Activated T-cell treated with anti-CD3 and anti-CD28 coated beads for 48 hours (primary cell): ENCODE measurements around the gene HOXC10.

ENCODE experiments used
- DNase-seq: peaks from one replicate; pipeline ENCODE4 v3.0.0-alpha.2; 2020; ENCODE audit warnings: low read depth

The HOXC10 gene

DNA sequence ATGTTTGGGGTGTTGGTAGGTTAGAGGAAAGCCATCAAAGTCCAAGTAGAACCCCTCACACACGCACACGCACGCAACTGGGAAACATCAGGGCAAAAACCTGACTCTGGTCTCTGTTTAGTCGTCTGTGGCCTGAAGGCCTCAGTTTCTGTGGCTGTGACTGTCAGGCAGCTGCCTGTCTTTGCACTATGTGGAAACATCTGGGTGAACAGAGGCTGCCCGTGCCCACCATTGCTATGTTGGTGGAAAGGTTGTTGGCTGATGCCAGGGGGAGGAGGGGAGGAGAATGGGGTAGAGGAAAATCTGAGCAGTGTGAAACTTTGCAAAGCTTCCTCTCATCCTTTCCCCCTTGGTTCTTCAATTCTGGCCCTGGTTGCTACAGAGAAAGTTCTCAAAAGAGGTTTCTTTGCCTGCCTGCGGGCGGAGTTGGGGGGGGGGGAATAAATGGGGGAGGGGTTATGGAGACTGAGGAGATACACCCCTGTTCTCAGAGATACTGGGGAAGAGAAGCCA, 7.5 kb downstream of the HOXC10 start:
- DNase-seq, result no peak

DNA sequence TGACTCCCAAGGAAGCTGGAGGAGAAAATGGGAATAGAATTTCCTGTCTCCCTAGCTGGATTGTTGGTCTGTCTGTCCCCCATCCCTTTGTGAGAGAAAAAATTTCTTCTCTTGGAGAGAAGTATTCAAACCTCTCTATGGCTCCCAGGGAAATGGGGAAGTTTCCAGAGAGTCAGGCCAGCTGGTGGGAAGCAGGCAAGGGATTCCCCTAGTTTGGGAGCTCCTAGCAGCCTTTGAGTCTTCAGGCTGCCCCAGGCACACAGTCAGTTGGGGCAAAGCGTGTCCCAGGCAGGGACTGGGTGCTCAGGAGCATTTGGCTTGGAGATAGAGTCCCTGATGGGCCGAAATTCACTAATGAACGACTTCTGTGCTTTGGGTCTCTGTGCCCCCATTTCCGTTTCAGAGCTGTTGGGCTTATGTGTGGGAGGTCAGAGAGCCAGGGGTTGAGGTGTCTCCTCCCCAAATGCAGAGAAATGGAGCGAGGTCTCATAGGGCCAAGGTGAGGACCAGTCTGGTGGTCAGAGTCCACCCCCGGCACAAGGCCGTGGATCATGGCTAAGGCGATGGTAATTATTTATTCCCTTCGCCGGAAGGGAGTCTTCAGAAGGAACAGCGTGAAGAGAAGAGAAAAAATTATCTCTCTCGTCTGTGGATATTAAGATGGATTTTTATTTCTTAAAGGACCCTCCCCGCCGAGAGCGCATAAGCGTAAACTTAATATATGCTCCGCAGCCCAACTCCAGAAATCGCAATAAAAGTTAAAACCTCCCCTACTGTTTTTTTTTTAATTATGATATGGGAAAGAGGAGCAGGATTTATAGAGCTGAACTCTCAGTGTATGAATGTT, 8.4 kb downstream of the HOXC10 start:
- DNase-seq, result no peak

DNA sequence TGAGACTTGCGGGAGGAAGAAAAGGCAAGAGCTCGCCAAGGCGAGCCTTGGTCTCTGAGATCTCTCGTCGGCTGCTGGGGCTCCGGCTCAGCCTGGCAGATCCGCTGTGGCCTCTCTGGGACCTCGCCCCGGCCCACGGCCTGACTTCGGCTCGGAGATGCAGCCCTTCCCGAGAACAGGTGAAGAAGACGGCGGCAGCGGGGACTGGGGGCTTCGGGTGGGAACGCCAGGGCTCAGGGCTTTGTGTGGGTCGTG, 9.0 kb downstream of the HOXC10 start:
- no peak for DNase-seq

DNA sequence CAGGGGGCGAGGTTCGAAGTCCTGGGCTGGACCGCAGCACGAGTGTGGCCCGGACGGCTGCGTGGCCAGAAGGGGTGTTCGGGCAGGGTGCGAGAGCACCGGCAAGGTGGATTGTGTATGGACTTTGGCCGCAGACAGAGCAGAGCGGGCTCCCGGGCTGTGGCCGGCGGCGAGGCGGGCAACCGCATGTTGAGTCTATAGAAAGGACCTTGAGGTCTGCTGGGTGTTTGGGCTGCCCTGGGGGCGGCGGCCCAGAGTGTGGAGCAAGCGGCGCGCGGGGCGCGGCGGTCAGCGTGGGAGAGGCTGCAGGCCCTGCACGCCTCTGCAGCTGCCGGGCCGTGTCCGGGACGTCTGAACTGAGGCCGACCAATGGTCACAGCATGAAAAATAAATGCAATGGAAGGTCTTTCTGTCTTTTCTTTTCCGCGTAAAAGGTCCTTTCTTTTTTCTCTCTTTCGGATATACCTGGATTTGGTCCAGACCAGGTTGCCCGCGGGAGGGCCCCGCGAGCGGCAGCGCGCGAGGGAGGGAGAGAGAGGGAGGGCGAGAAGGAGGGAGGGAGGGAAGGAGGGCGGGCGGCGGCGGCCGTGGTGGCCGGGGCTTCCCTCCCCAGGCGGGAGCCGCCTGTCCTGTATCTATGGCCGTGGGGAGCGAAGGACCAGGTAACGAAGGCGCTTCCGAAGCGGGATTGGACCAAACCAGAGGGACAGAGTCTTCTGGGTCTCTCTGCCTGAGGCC, 9.5 kb downstream of the HOXC10 start:
- no peak for DNase-seq

DNA sequence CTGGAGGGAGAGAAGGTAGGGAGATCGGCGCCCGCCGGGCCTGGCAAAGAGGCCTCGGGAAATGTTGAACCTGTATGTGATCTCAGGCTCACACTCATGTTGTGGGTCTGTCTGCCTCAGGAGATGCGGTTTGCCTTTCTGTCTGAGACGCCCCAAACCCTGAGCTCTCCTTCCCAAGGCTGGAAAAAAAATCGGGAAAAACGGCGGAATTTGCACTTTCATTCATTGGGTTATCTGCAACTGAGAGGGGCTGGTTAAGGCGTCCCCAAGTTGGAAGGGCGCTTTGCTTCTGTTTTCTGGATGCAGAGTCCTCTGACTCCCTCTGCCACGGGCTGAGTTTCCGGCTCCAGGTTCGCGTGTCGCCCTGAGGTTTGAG, 10.0 kb downstream of the HOXC10 start:
- DNase-seq, result no peak

DNA sequence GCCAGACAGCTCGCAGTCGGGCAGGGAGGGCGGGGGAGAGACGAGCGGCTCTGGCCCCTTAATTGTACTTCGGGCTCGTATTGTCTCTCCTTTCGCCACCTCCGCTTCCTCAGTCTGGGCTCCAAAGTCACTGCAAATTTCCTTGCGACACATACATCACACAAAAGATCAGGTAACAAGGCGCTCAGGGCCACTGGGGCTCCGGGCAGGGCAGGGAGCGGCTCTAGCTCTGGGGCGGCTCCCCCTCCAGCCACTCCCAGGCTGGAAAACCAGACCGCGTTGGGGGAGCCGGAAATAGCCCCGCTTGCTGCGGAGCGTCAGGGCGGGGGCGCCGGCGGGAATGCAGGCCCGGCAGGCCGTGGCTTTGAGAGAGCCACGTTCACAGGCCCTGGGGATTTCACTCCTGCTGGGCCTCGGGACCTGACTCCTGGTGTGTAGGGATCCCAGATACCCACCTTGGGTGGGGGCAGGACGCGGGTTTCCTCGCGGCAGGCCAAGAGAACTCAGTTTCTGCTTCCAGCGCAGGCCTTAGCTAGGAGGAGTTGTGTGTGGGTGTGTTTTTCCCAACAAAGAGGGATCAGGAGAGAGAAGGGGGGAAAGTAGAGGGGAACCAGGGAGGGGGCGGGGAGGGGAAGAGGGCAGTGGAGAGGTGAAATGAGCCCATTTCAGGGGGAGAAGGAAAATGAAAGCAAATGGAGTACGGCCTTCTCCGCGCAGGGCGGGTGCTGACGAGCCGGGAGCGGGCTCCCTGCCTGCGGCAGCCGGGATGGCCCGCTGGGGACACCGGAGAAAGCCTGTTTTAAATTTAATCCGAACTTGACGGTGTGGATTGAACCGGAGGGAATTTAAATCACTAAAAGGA, 10.7 kb downstream of the HOXC10 start:
- no peak for DNase-seq

GRCh38 chr12:53996240-53997203, 11.6 kb downstream of the HOXC10 start:
- DNase-seq, result no peak

DNA sequence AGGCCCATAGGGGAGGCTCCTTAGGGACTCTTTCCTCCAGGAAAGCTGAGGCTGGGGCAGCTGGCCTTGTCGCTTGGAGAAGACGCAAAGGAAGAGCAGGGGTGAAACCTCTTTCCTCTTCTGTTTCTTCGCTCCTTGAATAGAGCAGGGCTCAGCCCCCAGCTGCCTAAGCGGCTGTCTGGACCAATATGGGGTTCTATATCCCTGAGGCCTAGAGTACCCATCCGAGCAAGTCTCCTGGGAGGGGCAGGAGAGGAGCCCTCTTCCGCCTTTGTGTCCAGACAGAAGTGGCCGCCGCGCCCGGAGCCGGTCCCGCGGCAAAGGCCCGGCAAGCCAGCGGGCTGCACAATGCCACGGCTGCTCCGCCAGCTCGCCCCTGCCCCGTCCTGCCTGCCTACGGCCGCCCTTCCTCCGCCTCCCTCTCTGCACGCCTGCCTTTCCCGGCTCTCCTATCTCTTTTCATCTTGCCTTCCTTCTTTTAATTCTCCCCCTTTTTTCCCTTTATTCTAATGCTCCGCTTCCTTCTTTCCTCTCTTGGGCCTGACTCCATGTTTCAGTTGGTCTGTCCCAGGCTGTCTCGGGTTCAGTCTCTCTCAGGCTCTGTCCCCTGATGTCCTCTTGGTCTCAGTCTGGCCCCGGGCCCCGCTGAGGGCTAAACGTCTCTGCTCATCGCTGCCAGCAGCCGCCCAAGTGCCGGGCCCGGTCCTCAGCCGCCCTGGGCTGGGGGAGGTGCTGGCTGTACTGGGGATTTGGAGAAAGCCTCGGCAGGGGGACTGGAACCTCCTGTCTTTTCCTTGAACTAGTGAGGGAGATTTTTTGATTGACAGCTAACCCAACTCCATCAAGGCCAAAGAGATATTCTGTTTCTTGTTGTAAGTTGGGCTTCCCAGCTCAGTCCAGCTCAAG, 12.5 kb downstream of the HOXC10 start:
- DNase-seq, result no peak

DNA sequence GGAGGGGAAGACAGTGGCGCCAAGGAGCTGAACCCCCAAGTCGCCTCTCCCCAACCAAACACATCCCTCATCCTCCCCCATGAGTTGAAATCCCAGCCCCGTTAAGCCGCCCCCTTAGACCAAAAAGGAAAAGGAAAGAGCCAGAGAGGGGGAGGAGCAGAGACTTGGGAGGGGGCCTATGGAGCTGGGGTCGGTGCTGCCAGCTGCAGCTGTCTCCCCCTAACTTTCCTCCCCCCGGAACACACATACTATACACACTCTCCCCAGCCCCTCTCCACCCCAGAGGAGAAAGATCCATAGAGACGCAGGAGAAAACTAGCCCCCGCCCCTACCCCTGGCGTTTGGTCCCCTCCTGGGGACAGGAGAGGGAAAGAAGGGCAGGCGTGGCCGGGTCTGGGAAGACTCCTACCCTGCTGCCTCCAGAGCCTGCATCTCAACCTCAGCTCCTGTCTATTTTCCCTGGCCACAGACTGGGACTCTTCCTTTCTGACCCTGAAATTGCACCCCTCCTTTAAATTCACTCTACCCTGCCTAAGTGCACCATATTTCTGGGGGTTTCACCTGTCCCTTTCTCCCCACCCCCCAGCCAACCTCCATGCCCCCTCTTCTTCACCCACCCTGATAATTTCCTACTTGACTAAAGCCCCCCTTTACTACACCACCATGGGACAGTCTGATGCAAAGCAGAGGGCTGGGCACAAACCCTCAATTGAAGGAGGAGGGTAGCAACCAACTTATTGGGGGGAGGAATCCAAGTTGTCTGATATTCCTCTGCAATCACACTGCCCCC, 13.4 kb downstream of the HOXC10 start:
- DNase-seq, result no peak

GRCh38 chr12:53998900-53999236, 13.9 kb downstream of the HOXC10 start:
- no peak for DNase-seq

DNA sequence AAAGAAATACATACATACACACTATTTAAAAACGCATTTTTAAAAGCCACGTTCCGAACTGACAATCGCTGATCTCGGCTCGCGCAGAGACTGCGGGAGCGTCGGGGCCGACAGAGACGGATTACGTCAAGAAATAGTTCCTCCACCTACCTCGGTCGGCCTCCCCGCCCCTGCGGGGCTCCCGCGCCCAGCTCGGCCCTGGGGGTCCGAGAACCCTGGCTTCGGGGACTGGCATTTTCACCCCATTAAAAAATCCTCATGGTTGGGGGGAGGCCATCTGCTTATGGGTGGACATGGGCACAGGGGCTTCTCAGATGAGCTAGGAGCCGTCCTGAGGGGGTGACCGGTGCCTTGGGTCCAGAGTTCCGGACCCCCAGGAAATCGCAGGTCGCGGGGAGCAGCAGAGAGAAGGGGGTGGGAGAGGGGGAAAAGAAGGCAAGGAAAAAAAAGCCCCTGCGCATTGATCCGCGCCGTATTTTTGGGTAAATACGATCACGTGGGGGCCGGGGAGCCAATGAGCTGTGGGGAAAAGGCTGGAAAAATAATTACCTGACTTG, 14.7 kb downstream of the HOXC10 start:
- DNase-seq, result no peak

GRCh38 chr12:54000116-54001114, 15.5 kb downstream of the HOXC10 start, which contains the start of gene HOXC9:
HOXC9 (plus strand) TSS chr12:54000161; CDS start chr12:54000189, 28 bp downstream.
- DNase-seq, result no peak

DNA sequence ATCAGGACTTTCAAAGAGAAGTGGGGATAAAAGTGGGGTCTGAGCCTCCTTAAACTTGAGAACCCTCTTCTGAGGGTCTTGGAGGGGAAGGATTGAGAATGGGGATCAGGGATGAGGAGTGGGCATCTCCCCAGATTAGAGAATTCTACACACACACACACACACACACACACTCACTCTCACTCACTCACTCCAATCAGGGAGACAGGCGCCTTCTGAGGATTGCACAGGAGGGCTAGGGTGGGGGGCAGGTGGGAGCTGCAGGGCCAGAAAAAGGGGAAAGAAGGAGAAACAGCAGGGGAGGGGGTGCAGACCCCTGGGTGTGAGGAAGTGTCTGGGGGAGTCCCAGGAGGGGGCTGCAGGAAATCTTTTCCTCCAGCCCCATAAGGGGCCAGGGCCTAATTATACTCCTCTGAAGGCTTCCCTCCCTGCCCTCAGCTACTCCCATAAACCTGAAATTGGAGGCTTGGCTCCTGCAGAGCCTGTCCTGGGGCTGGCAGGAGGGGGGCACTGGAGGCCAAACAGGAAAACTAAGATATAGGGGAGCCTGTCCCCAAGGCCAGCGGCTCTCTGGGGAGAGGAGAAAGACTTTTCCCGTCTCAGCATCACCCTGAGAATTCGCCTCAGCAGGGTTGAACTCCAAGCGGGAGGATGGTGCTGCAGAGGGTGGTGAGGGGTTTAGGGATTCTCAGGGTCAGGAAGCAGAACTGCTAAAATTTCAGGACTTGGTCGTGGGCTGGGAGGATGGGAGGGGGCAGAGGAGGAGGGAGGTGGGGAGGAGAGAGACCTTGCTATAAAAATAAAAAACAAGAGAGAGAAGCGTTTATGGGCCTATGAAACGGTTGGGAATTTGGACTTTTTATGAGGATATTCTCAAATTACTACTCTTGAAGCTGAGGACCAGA, 16.6 kb downstream of the HOXC10 start:
- no peak for DNase-seq

- no peak for DNase-seq
Measured at GRCh38 chr12:54002278-54002914, 17.4 kb downstream of the HOXC10 start.

- no peak for DNase-seq
Measured at GRCh38 chr12:54002915-54003389, 18.0 kb downstream of the HOXC10 start.

- no peak for DNase-seq
Measured at GRCh38 chr12:54003625-54004024, 18.7 kb downstream of the HOXC10 start.
